Hepatocyte (in vitro differentiated cells): Measurements from ENCODE around the gene AQP1. TPM values are rescaled to one million over a fixed set of nuclear protein-coding genes. Genes with fewer than 3 reads are reported as not detected.
A peak's percentile ranks its signal among the peaks of the same experiment; 100 is the strongest.

Experiments
- DNase-seq: peaks from one replicate; pipeline ENCODE4 v3.0.0-alpha.2; 2016; ENCODE audit warnings: low spot score
- H2AFZ ChIP-seq: fragments of 200-600 bp; sonication (generic); 2 replicates; pipeline ENCODE4 v1.6.0; 2016; ENCODE audit warnings: antibody characterized with exemption, mild to moderate bottlenecking
- H3K27ac ChIP-seq: fragments of 200-600 bp; sonication (generic); 2 replicates; pipeline ENCODE4 v1.5.1; 2016; ENCODE audit warnings: mild to moderate bottlenecking
- H3K27me3 ChIP-seq: fragments of 200-600 bp; sonication (generic); 2 replicates; pipeline ENCODE4 v1.6.1; 2016
- H3K36me3 ChIP-seq: fragments of 200-600 bp; sonication (generic); replicated peaks from 2 replicates; pipeline ENCODE4 v1.5.1; 2016; ENCODE audit warnings: low read depth; ENCODE audit not compliant: insufficient read depth
- H3K4me1 ChIP-seq: fragments of 200-600 bp; sonication (generic); 2 replicates; pipeline ENCODE4 v1.5.1; 2016; ENCODE audit warnings: mild to moderate bottlenecking, moderate library complexity; ENCODE audit not compliant: insufficient read depth
- H3K4me2 ChIP-seq: fragments of 200-600 bp; sonication (generic); 2 replicates; pipeline ENCODE4 v1.6.0; 2016
- H3K4me3 ChIP-seq: fragments of 200-600 bp; sonication (generic); 2 replicates; pipeline ENCODE4 v1.5.1; 2016; ENCODE audit warnings: mild to moderate bottlenecking
- H3K79me2 ChIP-seq: fragments of 200-600 bp; sonication (generic); 2 replicates; pipeline ENCODE4 v1.6.0; 2017; ENCODE audit warnings: mild to moderate bottlenecking
- H3K9me2 ChIP-seq: fragments of 200-600 bp; sonication (generic); replicated peaks from 2 replicates; pipeline ENCODE4 v1.6.0; 2017; ENCODE audit warnings: mild to moderate bottlenecking; ENCODE audit not compliant: insufficient read depth
- H3K9me3 ChIP-seq: fragments of 200-600 bp; sonication (generic); 2 replicates; pipeline ENCODE4 v1.5.1; 2016; ENCODE audit warnings: low read depth, mild to moderate bottlenecking
- H4K20me1 ChIP-seq: fragments of 200-600 bp; sonication (generic); 2 replicates; pipeline ENCODE4 v1.6.0; 2016; ENCODE audit warnings: mild to moderate bottlenecking; ENCODE audit not compliant: insufficient read depth, poor library complexity, severe bottlenecking
- CTCF ChIP-seq: fragments of 200-600 bp; sonication (generic); IDR thresholded peaks from 2 replicates; pipeline ENCODE4 v1.5.1; 2016; ENCODE audit warnings: antibody characterized with exemption, mild to moderate bottlenecking; ENCODE audit not compliant: poor library complexity
- EZH2 ChIP-seq: fragments of 200-600 bp; sonication (generic); IDR thresholded peaks from 2 replicates; pipeline ENCODE4 v1.6.1; 2016; ENCODE audit warnings: antibody characterized with exemption, mild to moderate bottlenecking, borderline replicate concordance
- EZH2phosphoT487 ChIP-seq: fragments of 200-600 bp; sonication (generic); IDR thresholded peaks from one replicate; pipeline ENCODE4 v1.6.1; 2018; ENCODE audit warnings: antibody characterized with exemption, mild to moderate bottlenecking, low read depth, moderate library complexity; ENCODE audit not compliant: unreplicated experiment, severe bottlenecking
- WGBS: methylation state at CpG from one replicate; pipeline ENCODE4 v1.1.6; 2016; ENCODE audit warnings: low lambda C conversion rate; ENCODE audit errors: missing lambda C conversion rate; 5-methylcytosine and 5-hydroxymethylcytosine counted together
- polyA plus RNA-seq: library from polyadenylated mRNA; unstranded; fragments of >200 nt; fragmentation: Nextera tagmentation; extraction: Ambion mirVana; gene quantifications from 2 replicates; pipeline ENCODE4 v1.2.1, GENCODE V29; 2016
- total RNA-seq: library from RNA; depleted of rRNA; stranded (reverse); fragments of >200 nt; gene quantifications from 2 replicates; pipeline ENCODE4 v1.2.3, GENCODE V29; 2014

AQP1 gene
- total and polyA plus RNA-seq, 2 experiments from 2014 or later = 124 to 183 TPM

GRCh38 chr7:30927559-30927958 is 15.9 kb downstream of the AQP1 start:
- TF ChIP-seq EZH2phosphoT487 (no peak), EZH2 (no peak), CTCF (no peak)
- DNase-seq = no peak
- H3K27ac ChIP-seq = no peak overlapping the region
- no peaks in the 10 kb centered on the region for H3K9me3 ChIP-seq
- WGBS = 73% methylated on average over 3 of the region's 3 CpGs
- no peak overlapping the region for H2AFZ ChIP-seq
- no peaks in the 10 kb centered on the region for H3K9me2 ChIP-seq
- H4K20me1 ChIP-seq = no peaks in the 10 kb centered on the region
- peaks cover 15% of the 10 kb centered on the region for H3K4me1 ChIP-seq
- H3K4me3 ChIP-seq = no peak overlapping the region
- H3K79me2 ChIP-seq = no peaks in the 10 kb centered on the region
- no peak overlapping the region for H3K4me2 ChIP-seq
- no peaks in the 10 kb centered on the region for H3K36me3 ChIP-seq
- no peaks in the 10 kb centered on the region for H3K27me3 ChIP-seq

- 97% methylated on average over 13 of the region's 13 CpGs for WGBS
- no peak overlapping the region for H3K4me2 ChIP-seq
- H2AFZ ChIP-seq = no peak overlapping the region
- H3K36me3 ChIP-seq = no peaks in the 10 kb centered on the region
- no peaks in the 10 kb centered on the region for H4K20me1 ChIP-seq
- DNase-seq = peak; percentile 2
- H3K4me1 ChIP-seq = peaks cover 15% of the 10 kb centered on the region
- H3K9me2 ChIP-seq = no peaks in the 10 kb centered on the region
- TF ChIP-seq EZH2 (no peak), EZH2phosphoT487 (no peak), CTCF (no peak)
- H3K9me3 ChIP-seq = no peaks in the 10 kb centered on the region
- H3K27ac ChIP-seq = no peak overlapping the region
- no peaks in the 10 kb centered on the region for H3K79me2 ChIP-seq
- H3K27me3 ChIP-seq = no peaks in the 10 kb centered on the region
- H3K4me3 ChIP-seq = no peak overlapping the region
Measured at GRCh38 chr7:30928254-30928872, 16.7 kb downstream of the AQP1 start.

GRCh38 chr7:30929686-30930085 is 18.0 kb downstream of the AQP1 start:
- Histone ChIP-seq H3K36me3 (no peaks in the 10 kb centered on the region), H4K20me1 (no peaks in the 10 kb centered on the region), H3K9me3 (no peaks in the 10 kb centered on the region), H3K27me3 (no peaks in the 10 kb centered on the region), H3K4me2 (no peak overlapping the region), H2AFZ (no peak overlapping the region), H3K27ac (no peak overlapping the region), H3K79me2 (no peaks in the 10 kb centered on the region), H3K9me2 (no peaks in the 10 kb centered on the region), H3K4me1 (peaks cover 15% of the 10 kb centered on the region), H3K4me3 (no peak overlapping the region)
- TF ChIP-seq CTCF (no peak), EZH2 (no peak), EZH2phosphoT487 (no peak)
- WGBS = 88% methylated on average over 4 of the region's 4 CpGs
- DNase-seq = no peak
